ENCODE results near the gene UMODL1.

Gene UMODL1

DNA sequence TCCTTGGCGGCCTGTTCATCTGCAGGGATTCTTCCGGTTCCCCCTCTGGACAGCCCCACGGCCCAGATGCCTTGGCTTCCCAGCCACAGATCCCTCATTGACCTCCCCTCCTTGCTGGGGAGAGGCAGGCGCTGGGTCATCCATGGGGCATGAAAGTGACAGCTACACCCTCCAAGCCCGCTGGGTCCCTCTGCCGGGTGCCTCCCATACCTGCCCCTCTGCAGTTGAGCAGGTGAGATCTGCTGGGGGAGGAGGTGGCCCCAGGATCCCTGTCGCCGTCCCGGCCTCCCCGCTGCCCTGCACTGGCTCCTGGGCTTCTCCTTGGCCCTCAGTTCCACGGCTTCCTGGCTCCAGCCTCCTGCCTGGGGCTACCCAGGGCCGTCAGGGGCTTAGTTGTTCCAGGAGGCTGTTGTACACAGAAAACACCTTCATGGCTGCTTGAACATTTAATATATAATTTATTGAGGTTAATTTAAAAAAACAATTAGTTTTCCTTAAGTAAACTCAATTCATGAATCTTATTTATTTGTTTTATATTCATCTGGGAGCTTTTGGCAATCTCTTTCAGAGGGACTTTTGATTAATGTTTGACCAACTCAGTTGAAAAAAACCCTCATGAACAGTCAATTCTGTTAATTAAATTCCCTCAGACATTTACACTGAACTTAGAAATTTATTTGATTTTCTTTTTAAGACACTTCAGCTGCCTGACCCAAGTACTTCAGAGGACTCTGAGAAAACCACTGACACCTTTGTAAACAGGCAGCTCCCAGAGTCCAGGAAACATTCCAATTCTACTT, 80.2 kb downstream of the UMODL1 start:
- no peaks in the 10 kb centered on the region for H3K36me3 ChIP-seq (ENCODE audit: control insufficient read depth in 1 of 2, insufficient read depth in 2 of 2, low read length in 2 of 2)
- DNase-seq = no peak
- H2BK120ac ChIP-seq (ENCODE audit: insufficient read depth, low read length, poor library complexity) = no peak overlapping the region
- no peaks in the 10 kb centered on the region for H3K79me2 ChIP-seq (ENCODE audit: control insufficient read depth, insufficient read depth, low read length, poor library complexity)
- no peak overlapping the region for H3K27ac ChIP-seq (ENCODE audit: low read depth, low read length)
- H3K79me1 ChIP-seq (ENCODE audit: low read length) = no peaks in the 10 kb centered on the region
- no peak overlapping the region for H3K4me3 ChIP-seq (ENCODE audit: low read depth, low read length)
- H3K18ac ChIP-seq (ENCODE audit: low read length) = no peak overlapping the region
- no peak overlapping the region for H4K91ac ChIP-seq (ENCODE audit: low read depth, low read length)
- H3K4me2 ChIP-seq (ENCODE audit: low read length) = no peak overlapping the region
- H3K4me1 ChIP-seq (ENCODE audit: control insufficient read depth in 1 of 2, insufficient read depth in 2 of 2, low read length in 2 of 2) = peaks cover 0 to 2% of the 10 kb centered on the region in 2 experiments
- H2AK5ac ChIP-seq (ENCODE audit: low read length) = no peak overlapping the region
- H3K27me3 ChIP-seq (ENCODE audit: insufficient read depth, low read length) = no peaks in the 10 kb centered on the region
- H3K9me3 ChIP-seq (ENCODE audit: insufficient read depth, low read depth, low read length) = no peaks in the 10 kb centered on the region
- H2BK12ac ChIP-seq (ENCODE audit: low read length) = no peak overlapping the region
- no peak overlapping the region for H4K12ac ChIP-seq (ENCODE audit: low read depth, low read length)
- WGBS (ENCODE audit: extremely low coverage, insufficient coverage, insufficient read length) = no CpG with 5 or more reads among the region's 12 CpGs
- no peak overlapping the region for H2AFZ ChIP-seq (ENCODE audit: insufficient read depth, low read length, poor library complexity)
- H2BK5ac ChIP-seq (ENCODE audit: low read depth, low read length, poor library complexity) = no peak overlapping the region
- H3K4ac ChIP-seq (ENCODE audit: low read depth, low read length) = no peak overlapping the region
- H4K8ac ChIP-seq (ENCODE audit: low read depth, low read length) = no peak overlapping the region
- no peak overlapping the region for H3K23ac ChIP-seq (ENCODE audit: low read length)
- no peak overlapping the region for H3K14ac ChIP-seq (ENCODE audit: low read length)
- H3K9ac ChIP-seq (ENCODE audit: low read length) = no peak overlapping the region

DNA sequence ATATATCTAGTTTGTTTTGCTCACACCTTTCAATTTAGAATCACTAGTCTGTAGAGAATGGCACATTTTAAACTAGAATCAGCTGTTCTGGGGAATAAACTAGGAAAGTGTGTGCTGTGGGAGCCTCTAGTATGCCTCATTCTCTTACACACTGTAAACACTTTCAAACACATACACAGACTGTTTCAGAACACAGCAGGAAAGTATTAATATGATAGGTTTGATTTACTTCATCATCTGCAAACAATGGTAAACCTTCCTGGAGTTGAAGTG, 80.8 kb downstream of the UMODL1 start:
- no peak for DNase-seq
- Histone ChIP-seq H4K91ac (ENCODE audit: low read depth, low read length) (no peak overlapping the region), H3K18ac (ENCODE audit: low read length) (no peak overlapping the region)

DNA sequence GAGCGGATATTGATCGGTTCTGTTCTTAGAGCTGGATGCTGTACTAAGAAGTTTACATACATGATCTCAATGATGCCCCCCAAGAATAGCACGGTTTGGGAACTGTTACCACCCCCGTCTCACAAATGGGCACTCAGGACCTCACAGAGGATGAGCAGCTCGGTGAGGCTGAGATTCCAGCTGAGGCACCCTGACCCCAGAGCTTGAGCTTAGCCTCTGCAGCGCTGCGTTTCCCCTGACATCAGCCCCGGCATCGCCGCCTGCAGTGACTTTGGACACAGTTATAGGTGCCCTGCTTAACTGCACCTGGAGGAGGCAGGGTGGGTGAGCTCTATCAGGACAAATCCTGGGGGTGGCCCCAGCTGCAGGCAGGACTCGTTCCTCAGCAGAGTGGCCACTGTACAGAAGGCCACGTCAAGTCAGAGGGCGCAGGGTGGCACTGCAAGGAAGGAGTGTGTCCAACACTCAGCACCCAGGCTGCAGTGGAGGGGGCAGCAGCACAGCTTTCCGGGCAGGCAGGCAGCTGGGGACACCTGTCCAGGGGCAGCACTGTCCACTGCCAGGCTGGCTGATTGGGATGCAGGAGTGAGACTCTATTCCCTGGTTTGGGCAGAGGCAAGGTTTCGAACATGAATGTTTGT, 82.0 kb downstream of the UMODL1 start:
- Histone ChIP-seq H2BK120ac (ENCODE audit: insufficient read depth, low read length, poor library complexity) (no peak overlapping the region), H3K4ac (ENCODE audit: low read depth, low read length) (no peak overlapping the region), H4K12ac (ENCODE audit: low read depth, low read length) (no peak overlapping the region), H2BK5ac (ENCODE audit: low read depth, low read length, poor library complexity) (no peak overlapping the region), H2AFZ (ENCODE audit: insufficient read depth, low read length, poor library complexity) (no peak overlapping the region), H3K18ac (ENCODE audit: low read length) (no peak overlapping the region), H2AK5ac (ENCODE audit: low read length) (no peak overlapping the region), H3K4me1 (ENCODE audit: control insufficient read depth in 1 of 2, insufficient read depth in 2 of 2, low read length in 2 of 2) (peaks cover 0 to 4% of the 10 kb centered on the region in 2 experiments), H3K27me3 (ENCODE audit: insufficient read depth, low read length) (no peaks in the 10 kb centered on the region), H3K9me3 (ENCODE audit: insufficient read depth, low read depth, low read length) (no peaks in the 10 kb centered on the region), H3K14ac (ENCODE audit: low read length) (no peak overlapping the region), H2BK12ac (ENCODE audit: low read length) (no peak overlapping the region), H3K9ac (ENCODE audit: low read length) (no peak overlapping the region), H3K4me3 (ENCODE audit: low read depth, low read length) (no peak overlapping the region), H3K36me3 (ENCODE audit: control insufficient read depth in 1 of 2, insufficient read depth in 2 of 2, low read length in 2 of 2) (no peaks in the 10 kb centered on the region), H4K91ac (ENCODE audit: low read depth, low read length) (no peak overlapping the region), H3K23ac (ENCODE audit: low read length) (no peak overlapping the region), H3K79me1 (ENCODE audit: low read length) (no peaks in the 10 kb centered on the region), H3K4me2 (ENCODE audit: low read length) (no peak overlapping the region), H3K27ac (ENCODE audit: low read depth, low read length) (no peak overlapping the region), H3K79me2 (ENCODE audit: control insufficient read depth, insufficient read depth, low read length, poor library complexity) (no peaks in the 10 kb centered on the region), H4K8ac (ENCODE audit: low read depth, low read length) (no peak overlapping the region)
- DNase-seq = no peak
- no CpG with 5 or more reads among the region's 15 CpGs for WGBS (ENCODE audit: extremely low coverage, insufficient coverage, insufficient read length)

More for the DNA sequence above, 80.8 kb downstream of the UMODL1 start:
- Histone ChIP-seq H3K14ac (ENCODE audit: low read length) (no peak overlapping the region), H3K79me1 (ENCODE audit: low read length) (no peaks in the 10 kb centered on the region), H4K12ac (ENCODE audit: low read depth, low read length) (no peak overlapping the region), H3K27ac (ENCODE audit: low read depth, low read length) (no peak overlapping the region), H3K4me3 (ENCODE audit: low read depth, low read length) (no peak overlapping the region), H2AFZ (ENCODE audit: insufficient read depth, low read length, poor library complexity) (no peak overlapping the region), H3K9ac (ENCODE audit: low read length) (no peak overlapping the region), H2AK5ac (ENCODE audit: low read length) (no peak overlapping the region), H3K36me3 (ENCODE audit: control insufficient read depth in 1 of 2, insufficient read depth in 2 of 2, low read length in 2 of 2) (no peaks in the 10 kb centered on the region), H3K27me3 (ENCODE audit: insufficient read depth, low read length) (no peaks in the 10 kb centered on the region), H2BK5ac (ENCODE audit: low read depth, low read length, poor library complexity) (no peak overlapping the region), H3K79me2 (ENCODE audit: control insufficient read depth, insufficient read depth, low read length, poor library complexity) (no peaks in the 10 kb centered on the region), H4K8ac (ENCODE audit: low read depth, low read length) (no peak overlapping the region), H2BK120ac (ENCODE audit: insufficient read depth, low read length, poor library complexity) (no peak overlapping the region), H3K9me3 (ENCODE audit: insufficient read depth, low read depth, low read length) (no peaks in the 10 kb centered on the region), H3K23ac (ENCODE audit: low read length) (no peak overlapping the region), H2BK12ac (ENCODE audit: low read length) (no peak overlapping the region), H3K4me2 (ENCODE audit: low read length) (no peak overlapping the region), H3K4ac (ENCODE audit: low read depth, low read length) (no peak overlapping the region), H3K4me1 (ENCODE audit: control insufficient read depth in 1 of 2, insufficient read depth in 2 of 2, low read length in 2 of 2) (peaks cover 0 to 2% of the 10 kb centered on the region in 2 experiments)

DNA sequence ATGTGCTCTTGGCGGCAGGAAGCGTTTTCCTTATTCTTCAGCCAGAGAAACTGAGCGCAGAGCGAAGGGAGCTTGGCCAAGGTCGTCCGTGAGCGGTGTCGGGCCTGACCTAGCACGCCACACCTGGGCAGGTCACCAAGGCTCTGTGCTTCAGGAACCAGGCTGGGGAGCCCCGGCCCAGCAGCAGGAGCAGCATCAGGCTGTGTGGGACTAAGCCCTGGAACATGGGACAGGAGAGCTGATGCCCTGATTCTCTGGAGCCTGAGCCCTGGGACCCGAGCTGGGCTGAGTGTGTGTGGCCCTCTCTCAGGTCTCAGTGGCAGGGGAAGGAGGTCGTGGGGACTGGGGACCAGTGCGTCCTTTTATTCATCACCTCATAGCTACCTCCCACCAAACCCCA, 82.6 kb downstream of the UMODL1 start:
- Histone ChIP-seq H2BK120ac (ENCODE audit: insufficient read depth, low read length, poor library complexity) (no peak overlapping the region), H3K18ac (ENCODE audit: low read length) (no peak overlapping the region), H4K12ac (ENCODE audit: low read depth, low read length) (no peak overlapping the region), H4K91ac (ENCODE audit: low read depth, low read length) (no peak overlapping the region), H3K9me3 (ENCODE audit: insufficient read depth, low read depth, low read length) (no peaks in the 10 kb centered on the region), H3K4me2 (ENCODE audit: low read length) (no peak overlapping the region), H3K4me3 (ENCODE audit: low read depth, low read length) (no peak overlapping the region), H2BK5ac (ENCODE audit: low read depth, low read length, poor library complexity) (no peak overlapping the region), H3K79me1 (ENCODE audit: low read length) (no peaks in the 10 kb centered on the region), H2BK12ac (ENCODE audit: low read length) (no peak overlapping the region), H3K27ac (ENCODE audit: low read depth, low read length) (no peak overlapping the region), H3K27me3 (ENCODE audit: insufficient read depth, low read length) (no peaks in the 10 kb centered on the region), H3K23ac (ENCODE audit: low read length) (no peak overlapping the region), H3K4me1 (ENCODE audit: control insufficient read depth in 1 of 2, insufficient read depth in 2 of 2, low read length in 2 of 2) (peaks cover 0 to 4% of the 10 kb centered on the region in 2 experiments), H3K79me2 (ENCODE audit: control insufficient read depth, insufficient read depth, low read length, poor library complexity) (no peaks in the 10 kb centered on the region), H2AK5ac (ENCODE audit: low read length) (no peak overlapping the region), H3K36me3 (ENCODE audit: control insufficient read depth in 1 of 2, insufficient read depth in 2 of 2, low read length in 2 of 2) (no peaks in the 10 kb centered on the region), H3K14ac (ENCODE audit: low read length) (no peak overlapping the region), H3K9ac (ENCODE audit: low read length) (no peak overlapping the region), H2AFZ (ENCODE audit: insufficient read depth, low read length, poor library complexity) (no peak overlapping the region), H4K8ac (ENCODE audit: low read depth, low read length) (no peak overlapping the region), H3K4ac (ENCODE audit: low read depth, low read length) (no peak overlapping the region)
- DNase-seq = no peak
- no CpG with 5 or more reads among the region's 13 CpGs for WGBS (ENCODE audit: extremely low coverage, insufficient coverage, insufficient read length)

Data from trophoblast cell (in vitro differentiated cells and primary cell).